H9 (cell line): ENCODE measurements around the gene CFDP1. TPM values are rescaled to one million over a fixed set of nuclear protein-coding genes. Genes with fewer than 3 reads are reported as not detected.

Experiments
- DNase-seq: peaks from one replicate; pipeline ENCODE4 v3.0.0-alpha.2; 2017
- H2AFZ ChIP-seq: one replicate; pipeline ENCODE4 v1.6.1; 2013; ENCODE audit warnings: mild to moderate bottlenecking, low read length, control low read depth, moderate library complexity
- H2AK5ac ChIP-seq: 2 replicates; pipeline ENCODE4 v1.6.1; 2013; ENCODE audit warnings: low read length, control low read depth, mixed read lengths; ENCODE audit not compliant: insufficient read length
- H2BK120ac ChIP-seq: one replicate; pipeline ENCODE4 v1.6.1; 2013; ENCODE audit warnings: low read depth, mild to moderate bottlenecking, low read length, control low read depth, inconsistent platforms; ENCODE audit not compliant: poor library complexity, severe bottlenecking
- H2BK12ac ChIP-seq: 2 replicates; pipeline ENCODE4 v1.6.1; 2013; ENCODE audit warnings: low read length, control low read depth, mixed read lengths, low read depth; ENCODE audit not compliant: insufficient read length
- H2BK15ac ChIP-seq: 2 replicates; pipeline ENCODE4 v1.6.1; 2013; ENCODE audit warnings: low read depth, low read length, control low read depth
- H2BK20ac ChIP-seq: one replicate; pipeline ENCODE4 v1.6.1; 2013; ENCODE audit warnings: low read depth, mild to moderate bottlenecking, low read length, control low read depth, inconsistent platforms; ENCODE audit not compliant: poor library complexity, severe bottlenecking
- H2BK5ac ChIP-seq: 2 replicates; pipeline ENCODE4 v1.6.1; 2013; ENCODE audit warnings: low read length, control low read depth, mixed read lengths; ENCODE audit not compliant: insufficient read length
- H3K14ac ChIP-seq: 2 replicates; pipeline ENCODE4 v1.6.1; 2013; ENCODE audit warnings: low read length, control low read depth; ENCODE audit not compliant: insufficient read depth
- H3K18ac ChIP-seq: 2 replicates; pipeline ENCODE4 v1.6.1; 2013; ENCODE audit warnings: low read depth, mild to moderate bottlenecking, mixed read lengths, low read length, control low read depth; ENCODE audit not compliant: insufficient read length
- H3K23ac ChIP-seq: 2 replicates; pipeline ENCODE4 v1.6.1; 2013; ENCODE audit warnings: low read length, control low read depth, mixed read lengths, low read depth; ENCODE audit not compliant: insufficient read length
- H3K23me2 ChIP-seq: 2 replicates; pipeline ENCODE4 v1.6.1; 2013; ENCODE audit warnings: low read depth, mild to moderate bottlenecking, mixed read lengths, low read length, control low read depth; ENCODE audit not compliant: insufficient read length, poor library complexity, severe bottlenecking
- H3K27ac ChIP-seq: 2 replicates; pipeline ENCODE4 v1.5.1; 2013; ENCODE audit warnings: low read length, control low read depth, mixed read lengths, low read depth; ENCODE audit not compliant: insufficient read length
- H3K27me3 ChIP-seq: 2 replicates; pipeline ENCODE4 v1.6.1; 2013; ENCODE audit warnings: low read length, control low read depth, inconsistent platforms; ENCODE audit not compliant: insufficient read depth
- H3K4ac ChIP-seq: 2 replicates; pipeline ENCODE4 v1.6.1; 2013; ENCODE audit warnings: low read depth, mild to moderate bottlenecking, control low read depth, inconsistent platforms, low read length, moderate library complexity
- H3K4me1 ChIP-seq: 2 replicates; pipeline ENCODE4 v1.6.1; 2013; ENCODE audit warnings: low read length, control low read depth, inconsistent platforms; ENCODE audit not compliant: insufficient read depth
- H3K4me2 ChIP-seq: 2 replicates; pipeline ENCODE4 v1.6.1; 2013; ENCODE audit warnings: low read length, control low read depth, mixed read lengths; ENCODE audit not compliant: insufficient read length, insufficient read depth
- H3K56ac ChIP-seq: 2 replicates; pipeline ENCODE4 v1.6.1; 2013; ENCODE audit warnings: low read depth, mild to moderate bottlenecking, mixed read lengths, low read length, control low read depth; ENCODE audit not compliant: insufficient read length
- H3K79me1 ChIP-seq: 2 replicates; pipeline ENCODE4 v1.6.1; 2013; ENCODE audit warnings: low read depth, mild to moderate bottlenecking, moderate library complexity, low read length, control low read depth, inconsistent platforms; ENCODE audit not compliant: insufficient read depth, poor library complexity, severe bottlenecking
- H3K79me2 ChIP-seq: 2 replicates; pipeline ENCODE4 v1.6.1; 2013; ENCODE audit warnings: low read length, control low read depth, inconsistent platforms; ENCODE audit not compliant: insufficient read depth
- H3K9ac ChIP-seq: 2 replicates; pipeline ENCODE4 v1.6.1; 2013; ENCODE audit warnings: low read length, control low read depth, mixed read lengths; ENCODE audit not compliant: insufficient read length; ENCODE audit errors: extremely low read depth
- H3K9me3 ChIP-seq: one replicate; pipeline ENCODE4 v1.6.1; 2013; ENCODE audit warnings: low read depth, low read length, inconsistent platforms; ENCODE audit not compliant: control insufficient read depth
- H3T11ph ChIP-seq: one replicate; pipeline ENCODE4 v1.6.1; 2013; ENCODE audit warnings: mild to moderate bottlenecking, low read length, control low read depth, inconsistent platforms
- H4K20me1 ChIP-seq: one replicate; pipeline ENCODE4 v1.6.1; 2013; ENCODE audit not compliant: control insufficient read depth, insufficient read length, insufficient read depth
- H4K5ac ChIP-seq: 2 replicates; pipeline ENCODE4 v1.6.1; 2013; ENCODE audit warnings: low read depth, mild to moderate bottlenecking, mixed read lengths, low read length, control low read depth; ENCODE audit not compliant: insufficient read length
- H4K8ac ChIP-seq: replicated peaks from 2 replicates; pipeline ENCODE4 v1.6.1; 2013; ENCODE audit warnings: low read length, control low read depth, mixed read lengths, low read depth; ENCODE audit not compliant: insufficient read length
- H4K91ac ChIP-seq: 2 replicates; pipeline ENCODE4 v1.6.1; 2013; ENCODE audit warnings: low read depth, mild to moderate bottlenecking, moderate library complexity, mixed read lengths, low read length, control low read depth; ENCODE audit not compliant: insufficient read length
- H3K27ac Mint-ChIP-seq, 3 experiments: 2 replicates in 2 of 3; 3 replicates in 1 of 3; pipeline ENCODE4 v1.8.0; 2020 to 2021; ENCODE audit warnings: mixed read lengths in 3 of 3, mild to moderate bottlenecking in 1 of 3, moderate library complexity in 1 of 3
- H3K27me3 Mint-ChIP-seq: 2 replicates; pipeline ENCODE4 v1.8.0; 2021; ENCODE audit warnings: low read depth, mild to moderate bottlenecking, moderate library complexity, mixed read lengths
- H3K36me3 Mint-ChIP-seq, 3 experiments: 2 replicates in 2 of 3; 3 replicates in 1 of 3; pipeline ENCODE4 v1.8.0; 2020 to 2021; ENCODE audit warnings: low read depth in 3 of 3, mixed read lengths in 3 of 3; ENCODE audit not compliant: insufficient read depth in 1 of 3
- H3K4me1 Mint-ChIP-seq, 2 experiments: 2 replicates each; pipeline ENCODE4 v1.8.0; 2020; ENCODE audit warnings: mixed read lengths in 2 of 2
- H3K4me3 Mint-ChIP-seq, 2 experiments: 2 replicates in 1 of 2; 3 replicates in 1 of 2; pipeline ENCODE4 v1.8.0; 2020 to 2021; ENCODE audit warnings: mild to moderate bottlenecking in 2 of 2, mixed read lengths in 2 of 2, moderate library complexity in 1 of 2
- H3K9me3 Mint-ChIP-seq, 2 experiments: 2 replicates in 1 of 2; 3 replicates in 1 of 2; pipeline ENCODE4 v1.8.0; 2020; ENCODE audit warnings: mild to moderate bottlenecking in 2 of 2, mixed read lengths in 2 of 2, moderate library complexity in 1 of 2
- CTCF ChIP-seq: fragments of 200-600 bp; sonication (generic); conservative IDR thresholded peaks from 3 replicates; pipeline ENCODE4 v1.8.0; 2021; ENCODE audit warnings: antibody characterized with exemption, mild to moderate bottlenecking
- WGBS: extraction: QIAGEN DNeasy Blood & Tissue Kit; methylation state at CpG from one replicate; pipeline ENCODE4 v1.1.7; 2013; ENCODE audit warnings: missing lambda C conversion rate, low lambda C conversion rate, mixed read lengths; ENCODE audit not compliant: insufficient read length; ENCODE audit errors: extremely low coverage; 5-methylcytosine and 5-hydroxymethylcytosine counted together
- total RNA-seq: library from RNA; stranded (reverse); gene quantifications from 2 replicates; pipeline ENCODE4 v1.2.1, GENCODE V29; 2021

Gene CFDP1
- total RNA-seq, 1 experiment from 2014 or later = 89.2 TPM

GRCh38 chr16:75452464-75453190, 19.3 kb upstream of the CFDP1 start:
- Mint-ChIP-seq H3K36me3 (peaks cover 9 to 33% (median 28%) of the 10 kb centered on the region in 3 experiments; a peak in 6 of 7 replicates), H3K27me3 (no peaks in the 10 kb centered on the region), H3K4me1 (peaks cover 36 to 40% of the 10 kb centered on the region in 2 experiments), H3K4me3 (no peak overlapping the region), H3K27ac (peak overlapping the region in 2 of 3 experiments; percentile 10 to 70; a peak in 3 of 7 replicates), H3K9me3 (no peaks in the 10 kb centered on the region)
- no peak for DNase-seq
- Histone ChIP-seq H4K20me1 (no peaks in the 10 kb centered on the region), H3K4me2 (no peak overlapping the region), H3K79me2 (peaks cover 10% of the 10 kb centered on the region; the same call in 1 of the 2 replicates), H3K18ac (no peak overlapping the region), H3K4me1 (no peaks in the 10 kb centered on the region; the same call in 1 of the 2 replicates), H4K8ac (no peak overlapping the region), H4K5ac (no peak overlapping the region), H2BK15ac (no peak overlapping the region), H3K14ac (no peak overlapping the region), H3K23me2 (no peaks in the 10 kb centered on the region), H3K4ac (no peak overlapping the region), H3K56ac (no peak overlapping the region), H3K9me3 (no peaks in the 10 kb centered on the region), H4K91ac (no peak overlapping the region), H3K27me3 (no peaks in the 10 kb centered on the region), H2BK5ac (no peak overlapping the region), H3K23ac (no peak overlapping the region), H3K9ac (no peak overlapping the region), H2AFZ (no peak overlapping the region), H3T11ph (no peak overlapping the region), H2BK120ac (no peak overlapping the region), H2BK12ac (no peak overlapping the region), H2AK5ac (no peak overlapping the region), H2BK20ac (no peak overlapping the region), H3K27ac (no peak overlapping the region), H3K79me1 (peaks cover 17% of the 10 kb centered on the region)
- TF ChIP-seq CTCF = no peak
- WGBS = no CpG with 5 or more reads among the region's 12 CpGs
